ENCODE measurements around the gene PCDH9.

The PCDH9 gene

GRCh38 chr13:66409542-66409941 is 820.6 kb downstream of the PCDH9 start:
- H3K9me3 ChIP-seq (ENCODE audit: control insufficient read depth, insufficient read depth, low read length), result no peaks in the 10 kb centered on the region
- H3K27me3 ChIP-seq (ENCODE audit: control insufficient read depth, insufficient read depth, low read length), result no peaks in the 10 kb centered on the region
- H3K36me3 ChIP-seq (ENCODE audit: control insufficient read depth, insufficient read depth, low read length), result no peaks in the 10 kb centered on the region
- H3K9ac ChIP-seq (ENCODE audit: low read depth, low read length), result no peak overlapping the region
- peaks cover 17% of the 10 kb centered on the region for H3K4me1 ChIP-seq (ENCODE audit: control insufficient read depth, insufficient read depth, low read length)
- H3K4me3 ChIP-seq (ENCODE audit: low read depth, low read length), result no peak overlapping the region
- no peak overlapping the region for H3K27ac ChIP-seq (ENCODE audit: low read depth, low read length)

- Histone ChIP-seq H3K4me1 (ENCODE audit: control insufficient read depth, insufficient read depth, low read length) (peaks cover 17% of the 10 kb centered on the region), H3K27ac (ENCODE audit: low read depth, low read length) (no peak overlapping the region), H3K4me3 (ENCODE audit: low read depth, low read length) (no peak overlapping the region), H3K9me3 (ENCODE audit: control insufficient read depth, insufficient read depth, low read length) (no peaks in the 10 kb centered on the region), H3K36me3 (ENCODE audit: control insufficient read depth, insufficient read depth, low read length) (no peaks in the 10 kb centered on the region), H3K27me3 (ENCODE audit: control insufficient read depth, insufficient read depth, low read length) (no peaks in the 10 kb centered on the region), H3K9ac (ENCODE audit: low read depth, low read length) (no peak overlapping the region)
These were observed 823.0 kb downstream of the PCDH9 start for GRCh38 chr13:66407128-66407527.

- no peak overlapping the region for H3K4me3 ChIP-seq (ENCODE audit: low read depth, low read length)
- H3K9ac ChIP-seq (ENCODE audit: low read depth, low read length), result no peak overlapping the region
- no peaks in the 10 kb centered on the region for H3K36me3 ChIP-seq (ENCODE audit: control insufficient read depth, insufficient read depth, low read length)
- H3K9me3 ChIP-seq (ENCODE audit: control insufficient read depth, insufficient read depth, low read length), result no peaks in the 10 kb centered on the region
- H3K4me1 ChIP-seq (ENCODE audit: control insufficient read depth, insufficient read depth, low read length), result peaks cover 17% of the 10 kb centered on the region
- no peaks in the 10 kb centered on the region for H3K27me3 ChIP-seq (ENCODE audit: control insufficient read depth, insufficient read depth, low read length)
- no peak overlapping the region for H3K27ac ChIP-seq (ENCODE audit: low read depth, low read length)
These were observed 824.0 kb downstream of the PCDH9 start for GRCh38 chr13:66405908-66406802.

GRCh38 chr13:66402546-66402945 is 827.6 kb downstream of the PCDH9 start:
- Histone ChIP-seq H3K9ac (ENCODE audit: low read depth, low read length) (no peak overlapping the region), H3K27ac (ENCODE audit: low read depth, low read length) (no peak overlapping the region), H3K4me1 (ENCODE audit: control insufficient read depth, insufficient read depth, low read length) (peaks cover 9% of the 10 kb centered on the region; the same call in 1 of the 2 replicates)

GRCh38 chr13:66402066-66402465 is 828.1 kb downstream of the PCDH9 start:
- Histone ChIP-seq H3K36me3 (ENCODE audit: control insufficient read depth, insufficient read depth, low read length) (no peaks in the 10 kb centered on the region), H3K4me3 (ENCODE audit: low read depth, low read length) (no peak overlapping the region), H3K27me3 (ENCODE audit: control insufficient read depth, insufficient read depth, low read length) (no peaks in the 10 kb centered on the region), H3K9me3 (ENCODE audit: control insufficient read depth, insufficient read depth, low read length) (no peaks in the 10 kb centered on the region), H3K9ac (ENCODE audit: low read depth, low read length) (no peak overlapping the region), H3K27ac (ENCODE audit: low read depth, low read length) (no peak overlapping the region), H3K4me1 (ENCODE audit: control insufficient read depth, insufficient read depth, low read length) (peaks cover 4% of the 10 kb centered on the region; the same call in 1 of the 2 replicates)

More at GRCh38 chr13:66402546-66402945, 827.6 kb downstream of the PCDH9 start:
- no peak overlapping the region for H3K4me3 ChIP-seq (ENCODE audit: low read depth, low read length)
- no peaks in the 10 kb centered on the region for H3K27me3 ChIP-seq (ENCODE audit: control insufficient read depth, insufficient read depth, low read length)
- H3K36me3 ChIP-seq (ENCODE audit: control insufficient read depth, insufficient read depth, low read length), result no peaks in the 10 kb centered on the region
- no peaks in the 10 kb centered on the region for H3K9me3 ChIP-seq (ENCODE audit: control insufficient read depth, insufficient read depth, low read length)

GRCh38 chr13:66400292-66400691 is 829.8 kb downstream of the PCDH9 start:
- Histone ChIP-seq H3K4me3 (ENCODE audit: low read depth, low read length) (no peak overlapping the region), H3K9ac (ENCODE audit: low read depth, low read length) (no peak overlapping the region), H3K9me3 (ENCODE audit: control insufficient read depth, insufficient read depth, low read length) (no peaks in the 10 kb centered on the region), H3K27me3 (ENCODE audit: control insufficient read depth, insufficient read depth, low read length) (no peaks in the 10 kb centered on the region), H3K36me3 (ENCODE audit: control insufficient read depth, insufficient read depth, low read length) (no peaks in the 10 kb centered on the region), H3K27ac (ENCODE audit: low read depth, low read length) (no peak overlapping the region), H3K4me1 (ENCODE audit: control insufficient read depth, insufficient read depth, low read length) (no peaks in the 10 kb centered on the region)

GRCh38 chr13:66399873-66400272 is 830.3 kb downstream of the PCDH9 start:
- H3K4me1 ChIP-seq (ENCODE audit: control insufficient read depth, insufficient read depth, low read length), result no peaks in the 10 kb centered on the region
- no peaks in the 10 kb centered on the region for H3K27me3 ChIP-seq (ENCODE audit: control insufficient read depth, insufficient read depth, low read length)
- no peaks in the 10 kb centered on the region for H3K36me3 ChIP-seq (ENCODE audit: control insufficient read depth, insufficient read depth, low read length)
- H3K27ac ChIP-seq (ENCODE audit: low read depth, low read length), result no peak overlapping the region
- no peaks in the 10 kb centered on the region for H3K9me3 ChIP-seq (ENCODE audit: control insufficient read depth, insufficient read depth, low read length)
- H3K9ac ChIP-seq (ENCODE audit: low read depth, low read length), result no peak overlapping the region
- H3K4me3 ChIP-seq (ENCODE audit: low read depth, low read length), result no peak overlapping the region

GRCh38 chr13:66397133-66397532 is 833.0 kb downstream of the PCDH9 start:
- H3K27me3 ChIP-seq (ENCODE audit: control insufficient read depth, insufficient read depth, low read length), result no peaks in the 10 kb centered on the region
- no peak overlapping the region for H3K27ac ChIP-seq (ENCODE audit: low read depth, low read length)
- H3K4me1 ChIP-seq (ENCODE audit: control insufficient read depth, insufficient read depth, low read length), result no peaks in the 10 kb centered on the region
- H3K9me3 ChIP-seq (ENCODE audit: control insufficient read depth, insufficient read depth, low read length), result no peaks in the 10 kb centered on the region
- no peaks in the 10 kb centered on the region for H3K36me3 ChIP-seq (ENCODE audit: control insufficient read depth, insufficient read depth, low read length)
- no peak overlapping the region for H3K4me3 ChIP-seq (ENCODE audit: low read depth, low read length)
- H3K9ac ChIP-seq (ENCODE audit: low read depth, low read length), result no peak overlapping the region

- no peak overlapping the region for H3K9ac ChIP-seq (ENCODE audit: low read depth, low read length)
- H3K27me3 ChIP-seq (ENCODE audit: control insufficient read depth, insufficient read depth, low read length), result no peaks in the 10 kb centered on the region
- H3K4me1 ChIP-seq (ENCODE audit: control insufficient read depth, insufficient read depth, low read length), result no peaks in the 10 kb centered on the region
- no peaks in the 10 kb centered on the region for H3K9me3 ChIP-seq (ENCODE audit: control insufficient read depth, insufficient read depth, low read length)
- no peak overlapping the region for H3K27ac ChIP-seq (ENCODE audit: low read depth, low read length)
- no peak overlapping the region for H3K4me3 ChIP-seq (ENCODE audit: low read depth, low read length)
- no peaks in the 10 kb centered on the region for H3K36me3 ChIP-seq (ENCODE audit: control insufficient read depth, insufficient read depth, low read length)
These were observed 838.8 kb downstream of the PCDH9 start for GRCh38 chr13:66391322-66391721.

GRCh38 chr13:66378894-66379293 is 851.2 kb downstream of the PCDH9 start:
- Histone ChIP-seq H3K27ac (ENCODE audit: low read depth, low read length) (no peak overlapping the region), H3K4me3 (ENCODE audit: low read depth, low read length) (no peak overlapping the region), H3K36me3 (ENCODE audit: control insufficient read depth, insufficient read depth, low read length) (no peaks in the 10 kb centered on the region), H3K9ac (ENCODE audit: low read depth, low read length) (no peak overlapping the region), H3K4me1 (ENCODE audit: control insufficient read depth, insufficient read depth, low read length) (no peaks in the 10 kb centered on the region), H3K27me3 (ENCODE audit: control insufficient read depth, insufficient read depth, low read length) (no peaks in the 10 kb centered on the region), H3K9me3 (ENCODE audit: control insufficient read depth, insufficient read depth, low read length) (no peaks in the 10 kb centered on the region)

GRCh38 chr13:66377569-66377968 is 852.6 kb downstream of the PCDH9 start:
- Histone ChIP-seq H3K9ac (ENCODE audit: low read depth, low read length) (no peak overlapping the region), H3K4me1 (ENCODE audit: control insufficient read depth, insufficient read depth, low read length) (no peaks in the 10 kb centered on the region), H3K27ac (ENCODE audit: low read depth, low read length) (no peak overlapping the region), H3K4me3 (ENCODE audit: low read depth, low read length) (no peak overlapping the region), H3K36me3 (ENCODE audit: control insufficient read depth, insufficient read depth, low read length) (no peaks in the 10 kb centered on the region), H3K27me3 (ENCODE audit: control insufficient read depth, insufficient read depth, low read length) (no peaks in the 10 kb centered on the region), H3K9me3 (ENCODE audit: control insufficient read depth, insufficient read depth, low read length) (no peaks in the 10 kb centered on the region)
